ENCODE measurements around the gene PRR18. TPM values are rescaled to one million over a fixed set of nuclear protein-coding genes. Genes with fewer than 3 reads are reported as not detected.

Gene PRR18
- total RNA-seq, 1 experiment from 2014 or later = not detected

- H3K79me2 ChIP-seq (ENCODE audit: low read depth) = peaks cover 39% of the 10 kb centered on the region
- no TSS peak for BruUV-seq (replicated peaks)
- ChIA-PET POLR2A (ENCODE audit: unreplicated experiment) (no interaction called here), CTCF (no interaction called here)
- H2AFZ ChIP-seq = no peak overlapping the region
- peaks cover 64% of the 10 kb centered on the region for H4K20me1 ChIP-seq (ENCODE audit: insufficient read depth)
- H3K4me1 ChIP-seq (replicated peaks; ENCODE audit: insufficient read depth) = no peaks in the 10 kb centered on the region
- H3F3A ChIP-seq (ENCODE audit: insufficient read depth, low read depth) = no peaks in the 10 kb centered on the region
- no peaks in the 10 kb centered on the region for H3K9me3 ChIP-seq (ENCODE audit: insufficient read depth, low read depth)
- H3K27me3 ChIP-seq (ENCODE audit: insufficient read depth, low read depth) = no peaks in the 10 kb centered on the region
- H3K36me3 ChIP-seq (ENCODE audit: low read depth) = no peaks in the 10 kb centered on the region
- no peak for TF ChIP-seq CTCF (conservative IDR thresholded peaks at IDR 0.05)
- TF ChIP-seq EZH2 (IDR thresholded peaks at IDR 0.05; ENCODE audit: low read depth) = no peak
- no peak for DNase-seq
- no peaks in the 10 kb centered on the region for H3K9me2 ChIP-seq (ENCODE audit: insufficient read depth)
- intact Hi-C loops (cut with micrococcal nuclease; ENCODE audit: unreplicated experiment) = no loop called here
- no peak overlapping the region for H3K4me2 ChIP-seq
- H3K27ac ChIP-seq = no peak overlapping the region
- H3K4me3 ChIP-seq = no peak overlapping the region
These were observed 23.6 kb upstream of the PRR18 start for GRCh38 chr6:166331503-166332415.

- no peak overlapping the region for H3K27ac ChIP-seq
- intact Hi-C loops (cut with micrococcal nuclease; ENCODE audit: unreplicated experiment) = no loop called here
- no peak overlapping the region for H2AFZ ChIP-seq
- no peaks in the 10 kb centered on the region for H3K4me1 ChIP-seq (replicated peaks; ENCODE audit: insufficient read depth)
- no TSS peak for BruUV-seq (replicated peaks)
- no peaks in the 10 kb centered on the region for H3K27me3 ChIP-seq (ENCODE audit: insufficient read depth, low read depth)
- H3K4me2 ChIP-seq = no peak overlapping the region
- H3K79me2 ChIP-seq (ENCODE audit: low read depth) = peaks cover 33% of the 10 kb centered on the region
- H3K9me2 ChIP-seq (ENCODE audit: insufficient read depth) = no peaks in the 10 kb centered on the region
- no peaks in the 10 kb centered on the region for H3K36me3 ChIP-seq (ENCODE audit: low read depth)
- no peak overlapping the region for H3K4me3 ChIP-seq
- no peaks in the 10 kb centered on the region for H3F3A ChIP-seq (ENCODE audit: insufficient read depth, low read depth)
- POLR2A ChIA-PET (ENCODE audit: unreplicated experiment) = no interaction called here
- H4K20me1 ChIP-seq (ENCODE audit: insufficient read depth) = peaks cover 68% of the 10 kb centered on the region
- H3K9me3 ChIP-seq (ENCODE audit: insufficient read depth, low read depth) = no peaks in the 10 kb centered on the region
- no peak for DNase-seq
- TF ChIP-seq EZH2 (IDR thresholded peaks at IDR 0.05; ENCODE audit: low read depth) (no peak), CTCF (conservative IDR thresholded peaks at IDR 0.05) (no peak)
- CTCF ChIA-PET = no interaction called here
These were observed 22.4 kb upstream of the PRR18 start for GRCh38 chr6:166330612-166331011.

- Histone ChIP-seq H3K9me3 (ENCODE audit: insufficient read depth, low read depth) (no peaks in the 10 kb centered on the region), H3K27me3 (ENCODE audit: insufficient read depth, low read depth) (no peaks in the 10 kb centered on the region), H4K20me1 (ENCODE audit: insufficient read depth) (peaks cover 31% of the 10 kb centered on the region), H3K9me2 (ENCODE audit: insufficient read depth) (no peaks in the 10 kb centered on the region), H3K79me2 (ENCODE audit: low read depth) (peaks cover 3% of the 10 kb centered on the region; the same call in 1 of the 2 replicates), H3F3A (ENCODE audit: insufficient read depth, low read depth) (peaks cover 8% of the 10 kb centered on the region; the same call in 1 of the 2 replicates), H3K4me1 (replicated peaks; ENCODE audit: insufficient read depth) (no peaks in the 10 kb centered on the region), H2AFZ (no peak overlapping the region), H3K4me3 (no peak overlapping the region), H3K27ac (no peak overlapping the region), H3K36me3 (ENCODE audit: low read depth) (no peaks in the 10 kb centered on the region), H3K4me2 (no peak overlapping the region)
- DNase-seq = no peak
- ChIA-PET POLR2A (ENCODE audit: unreplicated experiment) (no interaction called here), CTCF (no interaction called here)
- TF ChIP-seq CTCF (conservative IDR thresholded peaks at IDR 0.05) (no peak), EZH2 (IDR thresholded peaks at IDR 0.05; ENCODE audit: low read depth) (no peak)
- BruUV-seq (replicated peaks) = no TSS peak
- intact Hi-C loops (cut with micrococcal nuclease; ENCODE audit: unreplicated experiment) = no loop called here
These were observed 17.3 kb upstream of the PRR18 start for GRCh38 chr6:166325383-166326042.

Measured in PC-9 (cell line).